Panc1 (cell line): ENCODE results near the gene SYP.

Experiments
- POLR2AphosphoS5 ChIP-seq: IDR thresholded peaks from 2 replicates; pipeline ENCODE4 v1.6.1; 2012; ENCODE audit warnings: mild to moderate bottlenecking, low read depth, low read length, moderate library complexity
- SIN3A ChIP-seq: IDR thresholded peaks from 2 replicates; pipeline ENCODE4 v1.6.1; 2012; ENCODE audit warnings: low read depth, mild to moderate bottlenecking, low read length, moderate library complexity, borderline replicate concordance; ENCODE audit not compliant: insufficient read depth
- TCF7L2 ChIP-seq: IDR thresholded peaks from 2 replicates; pipeline ENCODE4 v1.6.1; 2011; ENCODE audit warnings: mild to moderate bottlenecking, low read depth, low read length, inconsistent platforms
- TF ChIP-seq, protein P1 (sequence below): fragments of 450-650 bp; IDR thresholded peaks from 2 replicates; pipeline ENCODE4 v1.5.1; 2017; ENCODE audit warnings: mild to moderate bottlenecking
- TF ChIP-seq, protein P2 (sequence below), 2 experiments: IDR thresholded peaks; 2 replicates each; pipeline ENCODE4 v1.6.1; 2011 to 2012; ENCODE audit warnings: low read depth in 2 of 2, control low read depth in 1 of 2, low read length in 1 of 2, mild to moderate bottlenecking in 1 of 2, moderate library complexity in 1 of 2; ENCODE audit not compliant: insufficient read depth in 1 of 2

DNA sequence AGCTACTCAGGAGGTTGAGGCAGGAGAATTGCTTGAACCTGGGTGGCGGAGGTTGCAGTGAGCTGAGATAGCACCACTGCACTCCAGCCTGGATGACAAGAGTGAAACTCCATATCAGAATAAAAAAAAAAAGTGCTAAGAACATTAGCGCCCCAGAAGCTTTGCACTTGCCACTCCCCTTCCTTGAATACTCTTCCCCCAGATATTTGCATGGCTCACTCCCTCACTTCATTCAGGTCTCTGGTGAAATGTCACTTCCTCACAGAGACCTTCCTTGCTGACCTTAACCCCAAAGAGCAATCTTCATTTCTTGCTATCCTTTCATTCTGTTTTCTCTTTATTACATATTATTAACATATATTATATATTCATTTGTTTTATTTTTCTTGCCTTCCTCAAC, 21.9 kb upstream of the SYP start:
- TF ChIP-seq, protein P1, sequence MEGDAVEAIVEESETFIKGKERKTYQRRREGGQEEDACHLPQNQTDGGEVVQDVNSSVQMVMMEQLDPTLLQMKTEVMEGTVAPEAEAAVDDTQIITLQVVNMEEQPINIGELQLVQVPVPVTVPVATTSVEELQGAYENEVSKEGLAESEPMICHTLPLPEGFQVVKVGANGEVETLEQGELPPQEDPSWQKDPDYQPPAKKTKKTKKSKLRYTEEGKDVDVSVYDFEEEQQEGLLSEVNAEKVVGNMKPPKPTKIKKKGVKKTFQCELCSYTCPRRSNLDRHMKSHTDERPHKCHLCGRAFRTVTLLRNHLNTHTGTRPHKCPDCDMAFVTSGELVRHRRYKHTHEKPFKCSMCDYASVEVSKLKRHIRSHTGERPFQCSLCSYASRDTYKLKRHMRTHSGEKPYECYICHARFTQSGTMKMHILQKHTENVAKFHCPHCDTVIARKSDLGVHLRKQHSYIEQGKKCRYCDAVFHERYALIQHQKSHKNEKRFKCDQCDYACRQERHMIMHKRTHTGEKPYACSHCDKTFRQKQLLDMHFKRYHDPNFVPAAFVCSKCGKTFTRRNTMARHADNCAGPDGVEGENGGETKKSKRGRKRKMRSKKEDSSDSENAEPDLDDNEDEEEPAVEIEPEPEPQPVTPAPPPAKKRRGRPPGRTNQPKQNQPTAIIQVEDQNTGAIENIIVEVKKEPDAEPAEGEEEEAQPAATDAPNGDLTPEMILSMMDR, result no peak
- TF ChIP-seq POLR2AphosphoS5, result no peak
- TF ChIP-seq, protein P2, sequence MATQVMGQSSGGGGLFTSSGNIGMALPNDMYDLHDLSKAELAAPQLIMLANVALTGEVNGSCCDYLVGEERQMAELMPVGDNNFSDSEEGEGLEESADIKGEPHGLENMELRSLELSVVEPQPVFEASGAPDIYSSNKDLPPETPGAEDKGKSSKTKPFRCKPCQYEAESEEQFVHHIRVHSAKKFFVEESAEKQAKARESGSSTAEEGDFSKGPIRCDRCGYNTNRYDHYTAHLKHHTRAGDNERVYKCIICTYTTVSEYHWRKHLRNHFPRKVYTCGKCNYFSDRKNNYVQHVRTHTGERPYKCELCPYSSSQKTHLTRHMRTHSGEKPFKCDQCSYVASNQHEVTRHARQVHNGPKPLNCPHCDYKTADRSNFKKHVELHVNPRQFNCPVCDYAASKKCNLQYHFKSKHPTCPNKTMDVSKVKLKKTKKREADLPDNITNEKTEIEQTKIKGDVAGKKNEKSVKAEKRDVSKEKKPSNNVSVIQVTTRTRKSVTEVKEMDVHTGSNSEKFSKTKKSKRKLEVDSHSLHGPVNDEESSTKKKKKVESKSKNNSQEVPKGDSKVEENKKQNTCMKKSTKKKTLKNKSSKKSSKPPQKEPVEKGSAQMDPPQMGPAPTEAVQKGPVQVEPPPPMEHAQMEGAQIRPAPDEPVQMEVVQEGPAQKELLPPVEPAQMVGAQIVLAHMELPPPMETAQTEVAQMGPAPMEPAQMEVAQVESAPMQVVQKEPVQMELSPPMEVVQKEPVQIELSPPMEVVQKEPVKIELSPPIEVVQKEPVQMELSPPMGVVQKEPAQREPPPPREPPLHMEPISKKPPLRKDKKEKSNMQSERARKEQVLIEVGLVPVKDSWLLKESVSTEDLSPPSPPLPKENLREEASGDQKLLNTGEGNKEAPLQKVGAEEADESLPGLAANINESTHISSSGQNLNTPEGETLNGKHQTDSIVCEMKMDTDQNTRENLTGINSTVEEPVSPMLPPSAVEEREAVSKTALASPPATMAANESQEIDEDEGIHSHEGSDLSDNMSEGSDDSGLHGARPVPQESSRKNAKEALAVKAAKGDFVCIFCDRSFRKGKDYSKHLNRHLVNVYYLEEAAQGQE (IDR thresholded peaks at IDR 0.05; ENCODE audit: insufficient read depth in 1 of 2, low read depth in 2 of 2, low read length in 1 of 2), result no peak
- no peak for TF ChIP-seq SIN3A
- TF ChIP-seq TCF7L2, result no peak
